ENCODE data around the gene RIMS4.

The RIMS4 gene

DNA sequence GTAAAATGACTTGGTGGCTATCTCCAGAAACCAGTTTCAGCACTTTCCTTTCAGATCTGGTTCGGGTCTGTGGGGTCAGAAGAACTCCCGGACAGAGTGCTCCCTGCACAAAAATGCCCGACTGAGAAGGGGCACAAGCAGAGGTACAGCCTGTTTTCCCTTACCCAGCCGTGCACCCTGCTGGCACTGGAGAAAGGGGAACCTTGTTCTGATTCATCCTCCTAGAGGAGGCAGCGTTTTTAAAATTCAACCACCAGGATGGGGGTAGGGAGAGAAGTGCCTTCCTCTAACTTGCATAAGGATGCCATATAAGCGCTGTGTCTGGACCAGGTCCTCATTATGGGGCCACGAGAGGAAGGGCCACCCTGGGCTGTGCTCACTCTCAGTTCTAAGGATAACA lies 17.6 kb downstream of the RIMS4 start:
- Histone ChIP-seq H3K36me3 (replicated peaks; ENCODE audit: low read depth, low read length) (no peaks in the 10 kb centered on the region), H3K27ac (ENCODE audit: low read length) (no peak overlapping the region), H3K9me3 (ENCODE audit: insufficient read depth, low read length) (no peaks in the 10 kb centered on the region), H3K79me2 (ENCODE audit: low read length) (no peaks in the 10 kb centered on the region), H2AFZ (ENCODE audit: low read depth, low read length) (no peak overlapping the region), H3K9ac (ENCODE audit: low read length) (no peak overlapping the region), H3K4me1 (ENCODE audit: low read length) (no peaks in the 10 kb centered on the region), H3K4me2 (ENCODE audit: low read length) (no peak overlapping the region), H3K27me3 (ENCODE audit: low read depth, low read length) (peaks cover 35% of the 10 kb centered on the region), H3K4me3 (ENCODE audit: low read length) (no peak overlapping the region), H4K20me1 (ENCODE audit: insufficient read depth, low read length) (no peaks in the 10 kb centered on the region)
- TF ChIP-seq EZH2phosphoT487 (IDR thresholded peaks at IDR 0.05; ENCODE audit: low read depth): no peak

DNA sequence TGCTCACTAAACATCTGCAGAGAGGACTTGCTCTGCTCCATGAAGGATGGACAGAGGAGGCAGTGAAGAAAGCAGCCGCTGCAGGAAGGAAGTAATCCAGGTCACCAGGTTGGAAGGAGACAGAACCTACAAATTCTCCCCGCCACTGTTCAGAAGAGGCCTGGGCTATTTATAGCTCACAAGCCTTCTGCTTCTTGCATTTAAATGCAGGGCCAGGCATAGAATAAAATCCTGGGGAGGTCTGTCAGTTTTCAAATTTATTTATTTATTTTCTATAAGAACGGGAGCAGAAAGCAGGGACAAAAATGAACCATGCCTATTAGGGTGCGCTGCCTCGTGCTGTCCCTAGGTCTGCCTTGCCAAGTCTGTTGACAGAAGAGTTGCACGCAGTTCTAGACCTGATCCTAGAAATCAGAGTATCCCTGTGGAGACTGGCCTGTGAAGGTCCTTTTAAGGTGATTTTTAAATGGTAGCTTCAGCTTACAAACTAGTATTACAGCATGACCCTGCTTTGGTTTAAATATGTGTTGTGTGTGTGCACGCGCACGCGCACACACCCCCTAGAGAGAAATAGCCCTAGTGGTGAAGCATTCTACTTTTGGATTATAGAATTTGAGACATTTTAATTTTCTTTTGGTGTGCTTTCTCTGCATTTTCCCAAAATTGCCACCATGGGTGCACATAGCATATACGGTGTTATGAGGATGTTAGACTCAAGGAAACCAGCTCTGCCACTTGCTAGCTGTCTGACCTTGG lies 19.5 kb downstream of the RIMS4 start:
- H3K4me2 ChIP-seq (ENCODE audit: low read length): no peak overlapping the region
- H3K4me1 ChIP-seq (ENCODE audit: low read length): no peaks in the 10 kb centered on the region
- H3K4me3 ChIP-seq (ENCODE audit: low read length): no peak overlapping the region
- TF ChIP-seq EZH2phosphoT487 (IDR thresholded peaks at IDR 0.05; ENCODE audit: low read depth): no peak
- TF ChIP-seq, protein P1, sequence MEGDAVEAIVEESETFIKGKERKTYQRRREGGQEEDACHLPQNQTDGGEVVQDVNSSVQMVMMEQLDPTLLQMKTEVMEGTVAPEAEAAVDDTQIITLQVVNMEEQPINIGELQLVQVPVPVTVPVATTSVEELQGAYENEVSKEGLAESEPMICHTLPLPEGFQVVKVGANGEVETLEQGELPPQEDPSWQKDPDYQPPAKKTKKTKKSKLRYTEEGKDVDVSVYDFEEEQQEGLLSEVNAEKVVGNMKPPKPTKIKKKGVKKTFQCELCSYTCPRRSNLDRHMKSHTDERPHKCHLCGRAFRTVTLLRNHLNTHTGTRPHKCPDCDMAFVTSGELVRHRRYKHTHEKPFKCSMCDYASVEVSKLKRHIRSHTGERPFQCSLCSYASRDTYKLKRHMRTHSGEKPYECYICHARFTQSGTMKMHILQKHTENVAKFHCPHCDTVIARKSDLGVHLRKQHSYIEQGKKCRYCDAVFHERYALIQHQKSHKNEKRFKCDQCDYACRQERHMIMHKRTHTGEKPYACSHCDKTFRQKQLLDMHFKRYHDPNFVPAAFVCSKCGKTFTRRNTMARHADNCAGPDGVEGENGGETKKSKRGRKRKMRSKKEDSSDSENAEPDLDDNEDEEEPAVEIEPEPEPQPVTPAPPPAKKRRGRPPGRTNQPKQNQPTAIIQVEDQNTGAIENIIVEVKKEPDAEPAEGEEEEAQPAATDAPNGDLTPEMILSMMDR (IDR thresholded peaks at IDR 0.05; ENCODE audit: low read depth, low read length): no peak
- H3K27me3 ChIP-seq (ENCODE audit: low read depth, low read length): peaks cover 36% of the 10 kb centered on the region
- no peaks in the 10 kb centered on the region for H3K9me3 ChIP-seq (ENCODE audit: insufficient read depth, low read length)
- H3K79me2 ChIP-seq (ENCODE audit: low read length): no peaks in the 10 kb centered on the region
- no peaks in the 10 kb centered on the region for H4K20me1 ChIP-seq (ENCODE audit: insufficient read depth, low read length)
- H3K27ac ChIP-seq (ENCODE audit: low read length): no peak overlapping the region
- H3K9ac ChIP-seq (ENCODE audit: low read length): no peak overlapping the region
- no peak overlapping the region for H2AFZ ChIP-seq (ENCODE audit: low read depth, low read length)
- no peaks in the 10 kb centered on the region for H3K36me3 ChIP-seq (replicated peaks; ENCODE audit: low read depth, low read length)

DNA sequence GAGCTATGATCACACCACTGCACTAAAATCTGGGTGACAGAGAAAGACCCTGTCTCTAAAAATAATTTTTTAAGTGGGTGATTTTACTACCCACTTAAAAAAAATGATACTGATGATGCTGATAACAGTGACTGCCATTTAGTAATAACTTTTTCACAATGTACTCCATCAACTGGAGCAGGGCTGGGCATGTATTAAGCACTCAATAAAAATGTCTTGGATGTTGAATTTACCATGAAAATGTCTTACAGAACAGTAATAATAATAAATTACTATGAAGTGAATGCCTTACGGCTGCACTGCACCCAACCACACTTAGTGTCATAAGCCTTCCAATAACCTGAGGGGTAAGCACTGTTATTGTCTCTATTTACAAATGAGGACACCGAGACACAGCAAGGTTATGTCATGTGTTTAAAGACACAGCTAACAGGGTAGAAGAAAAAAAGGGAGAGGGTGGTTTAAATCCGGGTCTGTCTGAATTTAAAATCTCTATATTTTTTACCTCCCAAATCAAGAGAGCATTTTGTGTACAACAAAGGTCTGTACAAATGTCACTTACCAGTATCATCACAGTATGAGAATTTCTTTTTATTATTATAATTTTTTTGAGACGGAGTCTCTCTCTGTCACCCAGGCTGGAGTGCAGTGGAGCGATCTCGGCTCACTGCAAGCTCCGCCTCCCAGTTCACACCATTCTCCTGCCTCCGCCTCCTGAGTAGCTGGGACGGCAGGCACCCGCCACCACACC lies 21.5 kb downstream of the RIMS4 start:
- TF ChIP-seq EZH2phosphoT487 (IDR thresholded peaks at IDR 0.05; ENCODE audit: low read depth): no peak
- TF ChIP-seq, protein P1 (IDR thresholded peaks at IDR 0.05; ENCODE audit: low read depth, low read length): no peak
- Histone ChIP-seq H3K36me3 (replicated peaks; ENCODE audit: low read depth, low read length) (no peaks in the 10 kb centered on the region), H3K27ac (ENCODE audit: low read length) (no peak overlapping the region), H3K79me2 (ENCODE audit: low read length) (no peaks in the 10 kb centered on the region), H3K4me1 (ENCODE audit: low read length) (no peaks in the 10 kb centered on the region), H3K9me3 (ENCODE audit: insufficient read depth, low read length) (no peaks in the 10 kb centered on the region), H4K20me1 (ENCODE audit: insufficient read depth, low read length) (no peaks in the 10 kb centered on the region), H3K4me2 (ENCODE audit: low read length) (no peak overlapping the region), H3K9ac (ENCODE audit: low read length) (no peak overlapping the region), H2AFZ (ENCODE audit: low read depth, low read length) (no peak overlapping the region), H3K27me3 (ENCODE audit: low read depth, low read length) (peaks cover 48% of the 10 kb centered on the region), H3K4me3 (ENCODE audit: low read length) (no peak overlapping the region)

DNA sequence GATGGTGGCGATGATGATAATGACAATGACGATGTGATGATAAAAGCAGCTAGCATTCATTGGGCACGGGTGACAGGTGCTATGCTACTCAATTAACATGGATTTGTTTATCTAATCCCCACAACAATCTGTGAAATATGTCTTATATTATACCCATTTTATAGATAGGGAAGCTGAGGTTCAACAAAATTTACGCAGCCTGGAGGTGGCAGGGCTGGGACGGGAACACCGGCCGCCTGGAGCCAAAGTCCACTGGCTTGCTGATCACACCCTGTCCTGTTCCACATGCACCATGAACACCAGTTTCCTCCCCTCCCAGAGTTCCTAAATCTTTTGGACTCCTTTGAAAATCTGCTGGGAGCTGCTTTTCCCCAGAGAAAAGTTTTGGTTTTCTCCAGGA lies 23.0 kb downstream of the RIMS4 start:
- no peaks in the 10 kb centered on the region for H3K36me3 ChIP-seq (replicated peaks; ENCODE audit: low read depth, low read length)
- H3K4me2 ChIP-seq (ENCODE audit: low read length): no peak overlapping the region
- H3K4me3 ChIP-seq (ENCODE audit: low read length): no peak overlapping the region

More for the DNA sequence above, 23.0 kb downstream of the RIMS4 start:
- TF ChIP-seq, protein P1 (IDR thresholded peaks at IDR 0.05; ENCODE audit: low read depth, low read length): no peak
- no peak for TF ChIP-seq EZH2phosphoT487 (IDR thresholded peaks at IDR 0.05; ENCODE audit: low read depth)
- H2AFZ ChIP-seq (ENCODE audit: low read depth, low read length): no peak overlapping the region
- H4K20me1 ChIP-seq (ENCODE audit: insufficient read depth, low read length): no peaks in the 10 kb centered on the region
- no peaks in the 10 kb centered on the region for H3K79me2 ChIP-seq (ENCODE audit: low read length)
- H3K27ac ChIP-seq (ENCODE audit: low read length): no peak overlapping the region
- no peaks in the 10 kb centered on the region for H3K4me1 ChIP-seq (ENCODE audit: low read length)
- H3K9ac ChIP-seq (ENCODE audit: low read length): no peak overlapping the region
- H3K9me3 ChIP-seq (ENCODE audit: insufficient read depth, low read length): no peaks in the 10 kb centered on the region
- peaks cover 60% of the 10 kb centered on the region for H3K27me3 ChIP-seq (ENCODE audit: low read depth, low read length)

All from OCI-LY3 (cell line).